Measurements from ENCODE around the gene AAK1.

The AAK1 gene

GRCh38 chr2:69524799-69525198 lies 118.7 kb downstream of the AAK1 start:
- no peak for DNase-seq

- no peak for DNase-seq
These were observed 121.8 kb downstream of the AAK1 start for GRCh38 chr2:69521747-69522146.

GRCh38 chr2:69518841-69519240 lies 124.7 kb downstream of the AAK1 start:
- no peak for DNase-seq

DNA sequence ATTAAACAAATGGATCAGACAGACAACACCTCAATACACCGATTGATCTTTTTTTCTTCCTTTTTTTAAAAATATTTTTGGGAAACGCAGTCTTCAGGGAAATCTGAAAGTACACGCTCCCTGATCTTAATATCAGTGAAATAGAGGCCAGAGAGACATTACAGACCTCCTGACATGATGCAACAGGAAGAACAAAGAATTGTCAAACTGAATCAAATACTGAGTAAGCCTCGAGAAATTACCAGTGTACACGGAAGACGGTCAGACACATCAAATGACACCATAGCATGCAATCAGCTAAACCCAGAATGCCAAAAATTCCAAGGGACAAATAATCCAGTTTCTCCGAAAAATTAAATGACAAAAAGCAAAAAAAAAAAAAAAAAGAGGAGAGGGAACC lies 126.1 kb downstream of the AAK1 start:
- DNase-seq, result no peak

DNA sequence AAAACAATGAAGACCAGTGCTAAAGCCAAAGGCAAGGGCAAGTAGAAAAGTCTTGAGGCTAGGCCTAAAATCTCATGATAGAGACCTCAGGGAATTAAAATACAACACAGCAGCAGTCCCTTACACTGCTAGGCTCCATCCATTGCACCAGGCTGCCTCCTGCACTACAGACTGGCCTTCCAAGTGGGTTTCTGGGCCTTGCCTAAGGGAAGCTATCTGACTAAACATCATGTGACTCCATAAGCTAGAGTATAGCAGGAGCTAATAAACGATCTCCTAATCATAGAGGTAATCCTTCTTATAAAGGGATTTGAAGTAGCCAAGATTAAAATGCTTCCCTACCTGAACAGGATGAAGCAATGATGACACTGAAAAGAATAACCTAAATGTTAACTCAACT lies 128.7 kb downstream of the AAK1 start:
- DNase-seq, result no peak

- DNase-seq, result no peak
These were observed 129.1 kb downstream of the AAK1 start for GRCh38 chr2:69514406-69514805.

DNA sequence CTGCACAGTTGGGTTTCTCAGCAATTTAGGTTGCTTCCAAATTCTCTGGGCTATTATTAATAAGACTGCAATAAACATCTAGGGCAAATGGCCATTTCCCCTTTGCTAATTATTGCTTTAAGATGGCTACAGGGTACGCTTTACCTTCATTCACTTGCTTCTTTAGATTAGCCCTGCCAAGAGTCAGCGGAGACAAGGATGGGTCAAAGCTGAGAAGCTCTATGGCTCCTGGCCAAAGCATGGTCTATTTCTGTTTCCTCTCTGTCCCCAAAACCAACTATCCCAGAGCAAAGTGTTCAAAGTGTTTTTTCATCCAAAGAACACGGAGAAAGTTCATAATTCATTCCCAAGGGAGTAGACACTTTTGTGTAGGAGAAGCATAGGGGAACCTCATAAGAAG lies 131.1 kb downstream of the AAK1 start:
- no peak for DNase-seq

DNA sequence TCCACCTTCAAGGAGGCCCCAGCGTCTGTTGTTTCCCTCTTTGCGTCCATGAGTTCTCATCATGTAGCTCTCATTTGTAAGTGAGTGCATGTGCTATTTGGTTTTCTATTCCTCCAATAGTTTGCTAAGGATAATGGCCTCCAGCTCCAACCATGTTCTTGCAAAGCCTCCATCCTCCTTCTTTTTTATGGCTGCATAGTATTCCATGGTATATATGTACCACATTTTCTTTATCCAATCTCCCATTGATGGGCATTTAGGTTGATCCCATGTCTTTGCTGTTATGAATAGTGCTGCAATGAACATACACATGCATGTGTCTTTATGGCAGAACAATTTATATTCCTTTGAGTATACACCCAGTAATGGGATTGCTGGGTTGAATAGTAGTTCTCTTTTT lies 133.3 kb downstream of the AAK1 start:
- no peak for DNase-seq

DNA sequence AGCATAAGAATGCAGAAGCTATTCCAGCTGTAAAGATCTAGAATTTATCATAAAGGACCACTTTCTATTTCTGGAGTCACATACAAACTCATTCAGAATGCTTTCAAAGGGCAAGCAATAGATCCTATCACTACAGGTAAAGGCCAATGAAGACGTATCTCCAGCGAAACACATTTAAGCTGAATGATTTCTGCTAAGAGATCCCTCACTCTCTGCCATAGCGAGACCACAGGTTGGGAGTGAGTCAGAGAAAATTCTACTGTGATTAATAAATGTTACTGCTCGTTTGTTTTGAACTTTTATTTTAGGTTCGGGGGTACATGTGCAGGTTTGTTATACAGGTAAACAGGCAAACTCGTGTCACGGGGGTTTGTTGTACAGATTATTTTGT lies 133.8 kb downstream of the AAK1 start:
- DNase-seq, result no peak

DNA sequence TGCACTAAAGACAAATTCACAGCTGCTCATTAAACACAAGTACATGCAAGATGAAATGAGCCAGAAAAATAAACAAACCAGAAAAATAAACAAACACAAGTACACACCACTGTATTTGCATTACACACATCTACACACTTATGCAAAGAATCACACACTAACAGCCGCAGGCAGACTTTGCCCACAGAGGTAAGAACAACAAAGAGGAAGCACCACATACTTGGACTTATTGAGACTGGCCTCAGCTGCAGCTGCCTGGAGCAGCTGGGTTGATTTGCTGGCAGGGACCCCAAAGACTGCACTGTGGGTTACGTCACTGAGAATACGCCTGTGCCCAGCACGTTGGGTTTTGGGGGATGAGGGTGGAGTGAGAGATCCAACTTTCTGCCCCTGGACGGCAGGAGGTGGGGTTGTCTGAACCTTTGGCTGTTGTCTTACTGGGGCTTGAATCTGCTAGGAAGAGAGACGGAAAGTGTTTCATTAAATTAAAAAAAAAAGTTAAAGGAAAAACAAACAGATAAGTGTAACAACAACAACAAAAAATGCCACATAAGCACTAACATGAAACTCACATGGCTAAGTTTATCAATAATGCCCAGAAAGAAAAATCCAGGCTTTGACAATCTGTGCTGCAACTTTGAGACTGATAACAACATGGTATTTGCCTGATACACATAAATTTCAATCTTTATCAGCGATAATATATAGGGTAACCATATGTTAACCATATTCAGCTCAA lies 134.4 kb downstream of the AAK1 start:
- no peak for DNase-seq

DNA sequence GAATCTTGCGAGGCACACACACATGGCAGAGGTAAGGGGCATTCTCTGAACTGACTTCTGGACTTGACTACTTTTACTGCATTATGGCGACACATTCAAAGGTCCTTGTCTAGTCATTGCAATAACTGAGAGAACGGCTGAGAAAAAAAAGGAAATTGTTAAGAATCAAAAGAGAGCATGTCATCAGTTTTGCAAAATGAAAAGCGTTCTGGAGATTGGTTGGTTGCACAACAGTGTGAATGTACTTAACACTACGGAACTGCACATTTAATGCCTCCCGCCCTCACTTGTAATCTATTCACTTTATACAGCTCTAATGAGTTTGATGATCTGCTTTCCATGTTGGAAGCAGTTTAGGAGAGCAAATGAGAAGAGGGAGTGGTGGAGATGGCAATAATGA lies 137.8 kb downstream of the AAK1 start:
- DNase-seq, result no peak

- DNase-seq, result no peak
These were observed 142.2 kb downstream of the AAK1 start for GRCh38 chr2:69501301-69501700.

DNA sequence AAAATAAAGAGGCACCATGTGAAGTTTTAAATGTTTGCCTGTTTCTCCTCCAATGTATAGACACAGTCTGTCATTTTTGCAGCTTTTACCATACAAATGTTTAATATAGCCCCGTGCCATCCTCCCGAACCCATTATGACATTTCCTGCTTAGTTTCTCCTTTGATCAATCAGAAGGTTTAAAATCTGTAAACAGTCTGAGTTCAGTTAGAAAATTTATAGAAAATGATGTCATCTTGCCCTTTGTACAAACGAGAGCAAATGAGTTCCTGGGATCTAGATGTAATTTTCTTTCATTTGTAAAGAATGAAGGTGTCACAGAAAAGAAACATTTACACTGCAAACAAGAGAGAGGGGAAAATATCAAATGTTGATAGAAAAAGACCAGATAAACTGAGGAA lies 143.6 kb downstream of the AAK1 start:
- no peak for DNase-seq

DNA sequence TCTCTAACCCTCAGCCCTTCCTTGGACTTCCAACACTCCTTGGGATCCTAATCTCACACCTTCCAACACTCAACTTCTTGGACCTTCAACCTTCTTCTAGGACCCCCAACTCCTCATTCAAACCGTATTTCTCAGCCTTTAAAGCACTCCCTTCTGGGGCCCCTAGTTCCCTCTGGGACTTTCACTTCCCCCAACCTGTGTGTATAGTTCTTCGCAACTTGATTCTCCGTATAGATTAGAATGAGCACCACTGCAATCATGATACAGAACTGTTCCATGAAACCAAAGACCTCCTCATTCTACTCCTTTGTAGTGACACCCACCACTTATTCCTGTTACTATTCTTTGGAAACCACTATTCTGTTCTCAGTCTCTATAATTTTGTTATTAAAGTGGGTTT lies 144.3 kb downstream of the AAK1 start:
- no peak for DNase-seq

- no peak for DNase-seq
These were observed 147.7 kb downstream of the AAK1 start for GRCh38 chr2:69495861-69496260.

DNA sequence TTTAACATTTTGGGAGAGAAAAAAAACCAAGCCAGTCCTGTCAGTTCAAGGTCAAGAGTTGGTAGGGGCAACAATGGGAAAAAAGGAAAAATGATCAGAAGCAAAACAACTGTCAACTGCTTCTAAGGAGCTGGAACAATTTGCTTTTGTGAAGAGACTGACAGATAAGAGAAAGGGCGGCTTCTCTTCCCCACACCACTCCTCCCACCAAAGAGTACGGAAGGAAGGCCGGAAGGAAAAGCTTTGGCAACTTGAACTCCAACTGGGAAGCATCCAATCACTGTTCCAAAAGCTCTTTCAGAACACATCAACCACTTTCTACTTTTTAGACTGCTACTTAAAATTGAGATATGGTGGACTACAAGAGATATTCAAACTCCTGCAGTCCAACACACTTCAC lies 148.5 kb downstream of the AAK1 start:
- no peak for DNase-seq

DNA sequence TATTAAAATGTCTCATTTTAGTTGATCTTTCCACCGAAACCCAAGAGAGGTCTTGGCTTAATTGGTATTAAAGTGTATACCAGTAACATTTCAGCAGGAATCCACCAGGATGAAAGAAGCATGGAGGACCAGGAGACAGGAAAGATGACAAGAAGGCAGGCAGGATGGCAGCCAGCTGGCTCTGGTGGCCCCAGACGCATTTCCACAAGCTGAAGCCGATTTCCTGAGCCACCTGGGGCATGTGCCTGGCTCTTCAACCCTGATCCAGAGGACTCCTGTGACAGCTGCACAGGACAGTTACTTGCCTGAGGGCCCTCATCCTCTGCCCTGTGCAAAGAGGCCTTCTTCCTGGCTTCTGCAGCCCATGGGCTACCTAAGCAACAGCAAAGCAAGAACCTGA lies 149.4 kb downstream of the AAK1 start:
- DNase-seq, result no peak

DNA sequence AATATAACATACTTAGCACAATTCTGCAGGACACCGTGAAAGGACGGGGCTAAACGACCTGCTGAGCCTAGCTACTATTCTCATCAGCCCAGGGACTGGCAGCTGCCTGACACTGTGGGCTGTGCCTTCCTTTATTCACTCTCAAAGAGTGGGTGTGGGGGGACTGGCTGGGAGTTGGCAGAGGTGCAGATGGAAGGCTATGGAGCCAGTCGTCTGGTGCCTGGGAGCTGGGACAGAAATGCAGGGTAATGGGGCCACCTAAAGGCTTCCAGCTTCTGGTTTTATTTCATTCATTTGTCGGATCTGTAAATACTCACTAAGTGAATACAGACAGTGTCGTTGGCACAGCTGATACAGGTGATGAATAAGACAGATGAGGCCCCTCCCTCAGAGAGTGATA lies 150.3 kb downstream of the AAK1 start:
- DNase-seq, result no peak

- no peak for DNase-seq
These were observed 151.7 kb downstream of the AAK1 start for GRCh38 chr2:69491864-69492263.

DNA sequence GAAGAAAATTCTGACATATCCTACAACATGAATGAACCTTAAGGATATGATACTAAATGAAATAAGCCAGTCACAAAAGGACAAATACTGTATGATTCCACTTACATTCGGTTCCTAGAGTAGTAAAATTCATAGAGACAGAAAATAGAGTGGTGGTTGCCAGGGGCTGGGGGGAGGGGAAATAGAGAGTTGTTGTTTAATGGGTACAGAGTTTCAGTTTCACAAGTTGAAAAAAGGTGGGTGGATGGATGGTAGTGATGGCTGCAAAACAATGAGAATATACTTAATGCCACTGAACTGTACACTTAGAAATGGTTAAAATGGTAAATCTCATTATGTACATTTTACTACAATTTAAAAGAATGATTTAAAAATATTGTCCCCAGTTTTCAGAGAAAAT lies 153.1 kb downstream of the AAK1 start:
- no peak for DNase-seq

DNA sequence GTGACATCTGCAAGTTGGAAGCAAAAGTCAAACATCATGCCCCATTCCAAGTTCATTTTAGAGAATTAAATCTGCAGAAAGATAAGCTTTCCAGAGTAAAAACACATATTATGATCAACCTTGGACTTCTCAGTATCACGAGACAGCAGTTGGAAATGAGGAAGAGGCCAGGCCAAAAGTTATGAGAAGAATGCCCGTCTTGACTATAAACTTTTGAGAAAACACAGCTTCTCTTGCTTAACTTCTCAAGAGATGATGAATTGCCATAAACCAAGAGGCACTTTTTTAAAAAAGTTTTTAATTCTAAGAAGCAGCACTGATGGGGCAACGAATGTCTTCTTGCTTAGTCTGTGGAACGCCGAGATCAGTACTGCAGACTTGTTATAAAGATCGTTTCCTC lies 153.7 kb downstream of the AAK1 start:
- DNase-seq, result no peak

DNA sequence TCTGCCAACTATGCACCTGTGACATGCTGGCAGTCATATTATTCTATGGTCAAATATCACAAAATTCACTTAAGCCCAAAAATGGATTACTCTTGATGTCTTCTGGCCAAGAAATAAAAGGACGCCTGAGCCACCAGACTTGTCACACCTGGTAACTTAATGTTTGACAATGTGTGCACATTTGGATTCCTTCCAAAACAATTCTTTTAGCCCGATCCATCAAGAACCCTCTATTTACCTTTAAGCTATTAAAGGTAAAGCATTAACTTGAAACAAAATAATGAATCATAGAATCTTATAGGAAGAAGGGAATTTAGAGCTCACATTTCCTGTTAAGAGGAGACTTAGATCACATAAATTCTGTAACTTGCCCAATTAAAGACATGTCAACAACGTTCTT lies 159.8 kb downstream of the AAK1 start:
- no peak for DNase-seq

DNA sequence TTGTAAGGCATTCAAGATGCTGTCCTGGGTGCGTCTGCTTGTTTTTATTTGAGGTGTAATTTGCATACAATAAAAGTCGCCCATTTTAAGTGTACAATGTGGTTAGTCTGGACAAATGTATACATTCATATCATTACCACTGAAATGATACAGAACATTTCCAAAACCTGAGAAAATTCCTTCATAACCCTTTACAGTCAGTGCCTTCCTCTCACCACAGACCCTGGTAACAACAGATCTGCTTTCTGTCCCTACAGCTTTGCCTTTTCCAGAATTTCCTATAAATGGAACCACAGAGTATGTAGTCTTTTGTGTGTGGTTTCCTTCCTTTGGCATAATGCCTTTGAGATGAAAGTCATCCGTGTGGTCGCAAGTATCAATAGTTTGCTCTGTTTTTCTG lies 160.5 kb downstream of the AAK1 start:
- no peak for DNase-seq

- DNase-seq, result no peak
These were observed 161.1 kb downstream of the AAK1 start for GRCh38 chr2:69482471-69482870.

GRCh38 chr2:69481421-69481820 lies 162.1 kb downstream of the AAK1 start:
- DNase-seq, result no peak

- no peak for DNase-seq
These were observed 165.9 kb downstream of the AAK1 start for GRCh38 chr2:69477627-69478026.

All from activated effector memory CD4-positive, alpha-beta T cell treated with Interleukin-2 at 50 U/mL for 16 hours (primary cell).